ENCODE measurements around the gene THADA.

The THADA gene

GRCh38 chr2:43255296-43255910 lies 340.4 kb downstream of the THADA start:
- POLR2A ChIA-PET: no interaction called here
- no peak for DNase-seq (ENCODE audit: extremely low spot score)
- CTCF ChIA-PET: no interaction called here
- TF ChIP-seq CTBP1 (IDR thresholded peaks at IDR 0.05; ENCODE audit: borderline replicate concordance) (no peak), SUZ12 (IDR thresholded peaks at IDR 0.05) (no peak), PKNOX1 (IDR thresholded peaks at IDR 0.05) (no peak), ARNT (IDR thresholded peaks at IDR 0.05) (no peak), FOXM1 (IDR thresholded peaks at IDR 0.05; ENCODE audit: borderline replicate concordance) (no peak), L3MBTL2 (conservative IDR thresholded peaks at IDR 0.05) (no peak), ELF4 (IDR thresholded peaks at IDR 0.05) (no peak), TARDBP (IDR thresholded peaks at IDR 0.05) (no peak), SP1 (IDR thresholded peaks at IDR 0.05) (no peak), ZNF384 (IDR thresholded peaks at IDR 0.05) (no peak), LEF1 (IDR thresholded peaks at IDR 0.05; ENCODE audit: borderline replicate concordance) (no peak), FOXA1 (IDR thresholded peaks at IDR 0.05) (no peak), NFRKB (IDR thresholded peaks at IDR 0.05) (no peak), FOXK2 (IDR thresholded peaks at IDR 0.05) (no peak)

GRCh38 chr2:43254331-43254730 lies 341.5 kb downstream of the THADA start:
- no peak for DNase-seq (ENCODE audit: extremely low spot score)
- ChIA-PET CTCF (no interaction called here), POLR2A (no interaction called here)
- no peak for TF ChIP-seq CTBP1 (IDR thresholded peaks at IDR 0.05; ENCODE audit: borderline replicate concordance)

- TF ChIP-seq FOXK2 (IDR thresholded peaks at IDR 0.05): no peak
- no peak for TF ChIP-seq CTBP1 (IDR thresholded peaks at IDR 0.05; ENCODE audit: borderline replicate concordance)
- no peak for TF ChIP-seq SUZ12 (IDR thresholded peaks at IDR 0.05)
- no peak for TF ChIP-seq HDGF (IDR thresholded peaks at IDR 0.05; ENCODE audit: borderline replicate concordance)
- TF ChIP-seq L3MBTL2 (conservative IDR thresholded peaks at IDR 0.05): no peak
- no peak for TF ChIP-seq PKNOX1 (IDR thresholded peaks at IDR 0.05)
- TF ChIP-seq SP1 (IDR thresholded peaks at IDR 0.05): no peak
- no peak for TF ChIP-seq ARNT (IDR thresholded peaks at IDR 0.05)
- no peak for TF ChIP-seq TARDBP (IDR thresholded peaks at IDR 0.05)
- no peak for DNase-seq (ENCODE audit: extremely low spot score)
- ChIA-PET POLR2A (no interaction called here), CTCF (interaction anchor here (1.0 kb wide), 1 partner anchor 22 kb away, joined by 6 read pairs; no protein-coding TSS in a partner anchor)
Observed at GRCh38 chr2:43251171-43251731, 344.6 kb downstream of the THADA start.

GRCh38 chr2:43250015-43250414 lies 345.8 kb downstream of the THADA start:
- no peak for TF ChIP-seq SUZ12 (IDR thresholded peaks at IDR 0.05)
- no peak for TF ChIP-seq CTBP1 (IDR thresholded peaks at IDR 0.05; ENCODE audit: borderline replicate concordance)
- no peak for TF ChIP-seq TARDBP (IDR thresholded peaks at IDR 0.05)
- no peak for TF ChIP-seq BHLHE40 (IDR thresholded peaks at IDR 0.05; ENCODE audit: borderline replicate concordance)
- TF ChIP-seq SP1 (IDR thresholded peaks at IDR 0.05): no peak
- TF ChIP-seq FOXM1 (IDR thresholded peaks at IDR 0.05; ENCODE audit: borderline replicate concordance): no peak
- no peak for TF ChIP-seq LEF1 (IDR thresholded peaks at IDR 0.05; ENCODE audit: borderline replicate concordance)
- no peak for TF ChIP-seq L3MBTL2 (conservative IDR thresholded peaks at IDR 0.05)
- TF ChIP-seq HDGF (IDR thresholded peaks at IDR 0.05; ENCODE audit: borderline replicate concordance): no peak
- no peak for TF ChIP-seq FOXA1 (IDR thresholded peaks at IDR 0.05)
- no peak for TF ChIP-seq ZNF384 (IDR thresholded peaks at IDR 0.05)
- no peak for TF ChIP-seq PKNOX1 (IDR thresholded peaks at IDR 0.05)
- no peak for TF ChIP-seq ARNT (IDR thresholded peaks at IDR 0.05)
- DNase-seq (ENCODE audit: extremely low spot score): no peak
- ChIA-PET CTCF (interaction anchor here (1.0 kb wide), 1 partner anchor 391 kb away, joined by 3 read pairs; no protein-coding TSS in a partner anchor), POLR2A (no interaction called here)

GRCh38 chr2:43248621-43249020 lies 347.2 kb downstream of the THADA start:
- CTCF ChIA-PET: no interaction called here
- TF ChIP-seq SP1 (IDR thresholded peaks at IDR 0.05): no peak
- no peak for TF ChIP-seq FOXM1 (IDR thresholded peaks at IDR 0.05; ENCODE audit: borderline replicate concordance)
- TF ChIP-seq FOXK2 (IDR thresholded peaks at IDR 0.05): no peak
- no peak for TF ChIP-seq ZNF384 (IDR thresholded peaks at IDR 0.05)
- TF ChIP-seq FOXA1 (IDR thresholded peaks at IDR 0.05): no peak
- TF ChIP-seq L3MBTL2 (conservative IDR thresholded peaks at IDR 0.05): no peak
- no peak for TF ChIP-seq ELF4 (IDR thresholded peaks at IDR 0.05)
- no peak for TF ChIP-seq NFRKB (IDR thresholded peaks at IDR 0.05)
- TF ChIP-seq HDGF (IDR thresholded peaks at IDR 0.05; ENCODE audit: borderline replicate concordance): no peak
- no peak for TF ChIP-seq LEF1 (IDR thresholded peaks at IDR 0.05; ENCODE audit: borderline replicate concordance)
- no peak for TF ChIP-seq SUZ12 (IDR thresholded peaks at IDR 0.05)
- no peak for TF ChIP-seq PKNOX1 (IDR thresholded peaks at IDR 0.05)
- no peak for TF ChIP-seq CTBP1 (IDR thresholded peaks at IDR 0.05; ENCODE audit: borderline replicate concordance)
- POLR2A ChIA-PET: no interaction called here
- DNase-seq (ENCODE audit: extremely low spot score): no peak

GRCh38 chr2:43246641-43247040 lies 349.2 kb downstream of the THADA start:
- CTCF ChIA-PET: no interaction called here

More at GRCh38 chr2:43246641-43247040, 349.2 kb downstream of the THADA start:
- POLR2A ChIA-PET: no interaction called here
- TF ChIP-seq NFRKB (IDR thresholded peaks at IDR 0.05) (no peak), ZNF384 (IDR thresholded peaks at IDR 0.05) (no peak), PKNOX1 (IDR thresholded peaks at IDR 0.05) (no peak), FOXK2 (IDR thresholded peaks at IDR 0.05) (no peak), ARNT (IDR thresholded peaks at IDR 0.05) (no peak), HDGF (IDR thresholded peaks at IDR 0.05; ENCODE audit: borderline replicate concordance) (no peak), FOXM1 (IDR thresholded peaks at IDR 0.05; ENCODE audit: borderline replicate concordance) (no peak), ELF4 (IDR thresholded peaks at IDR 0.05) (no peak), LEF1 (IDR thresholded peaks at IDR 0.05; ENCODE audit: borderline replicate concordance) (no peak), L3MBTL2 (conservative IDR thresholded peaks at IDR 0.05) (no peak), CTBP1 (IDR thresholded peaks at IDR 0.05; ENCODE audit: borderline replicate concordance) (no peak), BHLHE40 (IDR thresholded peaks at IDR 0.05; ENCODE audit: borderline replicate concordance) (no peak), TARDBP (IDR thresholded peaks at IDR 0.05) (no peak), FOXA1 (IDR thresholded peaks at IDR 0.05) (no peak)
- DNase-seq (ENCODE audit: extremely low spot score): no peak
